Measurements from ENCODE around the gene TRAPPC10.

Gene TRAPPC10

DNA sequence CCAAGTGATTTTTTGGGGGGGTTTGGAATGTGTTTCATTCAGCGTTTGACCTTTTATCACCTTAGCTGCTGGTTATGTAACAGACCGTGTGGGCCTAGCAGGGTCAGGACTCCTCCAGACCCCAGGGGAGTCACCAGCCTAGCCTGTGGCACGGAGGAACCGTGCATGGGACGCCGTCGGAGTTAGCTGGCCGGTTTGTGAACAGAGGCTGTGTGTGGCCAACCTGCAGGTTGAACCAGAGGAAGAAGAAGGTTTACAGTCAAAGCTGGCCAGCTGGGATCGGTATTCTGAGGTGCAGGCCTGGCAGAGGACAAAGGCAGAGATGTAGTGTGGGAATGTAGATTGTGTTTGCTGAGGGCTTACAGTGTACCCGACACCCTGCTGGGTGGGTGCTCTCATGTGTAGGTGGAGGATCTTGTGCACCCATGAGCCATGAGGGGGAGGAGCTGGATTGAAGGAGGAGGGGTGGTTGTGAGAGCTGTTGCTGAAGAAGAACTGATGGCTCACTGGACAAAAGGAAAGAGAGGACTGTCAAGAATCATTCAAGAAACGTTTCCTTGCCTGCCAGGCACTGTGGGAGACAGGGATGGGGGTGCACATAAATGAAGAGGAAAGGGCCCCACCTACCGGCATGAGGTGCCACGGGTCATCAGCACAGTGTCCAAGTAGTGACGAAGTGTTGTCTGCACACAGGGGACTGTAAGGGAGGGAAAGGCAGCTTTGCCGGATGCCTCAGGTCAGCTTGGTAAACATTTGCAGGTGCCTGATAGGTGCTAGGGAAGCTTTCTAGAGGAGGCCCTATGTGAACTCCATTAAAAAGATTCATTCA, 55.1 kb downstream of the TRAPPC10 start:
- no peak for DNase-seq (ENCODE audit: low spot score)

- no peak for DNase-seq (ENCODE audit: low spot score)
Measured at GRCh38 chr21:44070391-44070790, 58.3 kb downstream of the TRAPPC10 start.

GRCh38 chr21:44071359-44072104, 59.4 kb downstream of the TRAPPC10 start:
- DNase-seq (ENCODE audit: low spot score) = no peak

DNA sequence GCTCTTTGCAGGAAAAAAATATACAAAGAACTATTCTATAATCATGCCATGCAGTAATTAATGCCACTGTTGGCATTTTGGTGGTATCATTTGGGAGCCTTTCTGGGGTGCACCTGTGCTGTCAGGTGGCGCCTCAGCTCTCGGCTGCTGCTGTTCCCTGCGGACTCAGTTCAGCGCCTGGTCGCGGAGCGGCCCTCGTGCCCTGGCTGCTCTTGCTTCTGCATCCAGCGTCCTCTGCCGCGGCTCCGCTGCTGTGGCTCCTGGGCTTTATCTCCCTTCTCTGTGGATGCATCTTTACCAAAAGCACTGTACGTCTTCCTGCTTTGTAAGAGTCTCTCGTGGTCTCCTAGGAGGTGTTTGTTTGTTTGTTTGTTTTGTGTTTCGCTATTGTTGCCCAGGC, 60.0 kb downstream of the TRAPPC10 start:
- DNase-seq (ENCODE audit: low spot score) = no peak

DNA sequence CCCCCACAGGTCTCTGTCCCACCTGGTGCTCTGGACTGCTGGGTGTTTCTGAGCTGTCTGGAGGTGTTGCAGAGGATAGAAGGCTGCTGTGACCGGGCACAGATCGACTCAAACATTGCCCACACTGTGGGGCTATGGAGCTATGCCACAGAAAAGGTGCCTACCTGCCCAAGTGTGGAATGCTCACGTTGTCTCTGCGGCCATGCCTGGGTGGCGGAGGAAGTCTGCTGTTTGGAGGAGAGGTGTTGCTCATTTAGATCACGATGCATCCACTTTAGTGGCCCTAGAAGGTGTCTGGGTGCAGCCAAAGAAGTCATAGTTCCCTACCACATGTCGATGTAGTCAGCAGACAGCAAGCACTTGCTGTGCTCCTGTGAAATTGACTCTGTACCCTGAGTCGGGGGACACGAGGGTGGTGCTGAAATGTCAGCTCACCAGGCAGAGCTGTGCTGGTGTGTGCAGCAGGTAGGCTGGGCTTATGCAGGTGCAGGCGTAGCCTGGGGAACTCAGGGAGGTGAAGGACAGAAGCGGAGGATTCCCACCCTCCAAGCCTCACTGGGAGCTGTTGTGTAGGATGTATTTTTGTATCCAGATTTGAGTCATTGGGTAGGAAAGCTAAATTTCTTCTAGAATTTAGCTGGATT, 62.3 kb downstream of the TRAPPC10 start:
- DNase-seq (ENCODE audit: low spot score) = peak; percentile 86

GRCh38 chr21:44076316-44076715, 64.2 kb downstream of the TRAPPC10 start:
- no peak for DNase-seq (ENCODE audit: low spot score)

DNA sequence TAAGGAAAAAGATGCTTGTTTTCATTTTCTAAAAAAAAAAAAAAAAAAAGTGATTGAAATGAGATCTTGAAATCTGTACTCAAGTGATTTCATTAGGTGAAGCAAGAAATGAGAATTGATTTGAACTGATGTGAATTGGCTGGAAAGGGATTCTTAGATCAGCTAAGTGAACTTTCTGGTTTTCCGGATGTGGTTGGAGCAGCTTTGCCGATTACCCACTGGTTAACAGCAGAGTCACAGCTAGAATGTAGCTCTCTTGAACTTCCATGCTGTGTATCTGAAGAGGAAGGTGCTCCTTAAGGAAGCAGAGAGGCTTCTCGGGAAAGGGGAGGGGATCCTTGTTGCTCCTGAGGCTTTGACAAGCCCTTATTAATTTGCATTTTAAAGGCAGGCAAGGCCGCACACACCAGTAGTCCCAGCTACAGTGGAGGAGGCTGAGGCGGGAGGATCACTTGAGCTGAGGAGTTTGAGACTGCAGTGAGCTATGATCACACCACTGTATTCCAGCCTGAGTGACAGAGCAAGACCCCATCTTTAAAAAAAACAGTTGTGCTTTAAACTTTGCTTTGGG, 66.4 kb downstream of the TRAPPC10 start:
- DNase-seq (ENCODE audit: low spot score) = no peak

GRCh38 chr21:44079446-44079845, 67.3 kb downstream of the TRAPPC10 start:
- DNase-seq (ENCODE audit: low spot score) = no peak

GRCh38 chr21:44079846-44080245, 67.7 kb downstream of the TRAPPC10 start:
- no peak for DNase-seq (ENCODE audit: low spot score)

GRCh38 chr21:44082648-44083440, 70.7 kb downstream of the TRAPPC10 start:
- DNase-seq (ENCODE audit: low spot score) = no peak

GRCh38 chr21:44083631-44084291, 71.7 kb downstream of the TRAPPC10 start:
- DNase-seq (ENCODE audit: low spot score) = no peak

DNA sequence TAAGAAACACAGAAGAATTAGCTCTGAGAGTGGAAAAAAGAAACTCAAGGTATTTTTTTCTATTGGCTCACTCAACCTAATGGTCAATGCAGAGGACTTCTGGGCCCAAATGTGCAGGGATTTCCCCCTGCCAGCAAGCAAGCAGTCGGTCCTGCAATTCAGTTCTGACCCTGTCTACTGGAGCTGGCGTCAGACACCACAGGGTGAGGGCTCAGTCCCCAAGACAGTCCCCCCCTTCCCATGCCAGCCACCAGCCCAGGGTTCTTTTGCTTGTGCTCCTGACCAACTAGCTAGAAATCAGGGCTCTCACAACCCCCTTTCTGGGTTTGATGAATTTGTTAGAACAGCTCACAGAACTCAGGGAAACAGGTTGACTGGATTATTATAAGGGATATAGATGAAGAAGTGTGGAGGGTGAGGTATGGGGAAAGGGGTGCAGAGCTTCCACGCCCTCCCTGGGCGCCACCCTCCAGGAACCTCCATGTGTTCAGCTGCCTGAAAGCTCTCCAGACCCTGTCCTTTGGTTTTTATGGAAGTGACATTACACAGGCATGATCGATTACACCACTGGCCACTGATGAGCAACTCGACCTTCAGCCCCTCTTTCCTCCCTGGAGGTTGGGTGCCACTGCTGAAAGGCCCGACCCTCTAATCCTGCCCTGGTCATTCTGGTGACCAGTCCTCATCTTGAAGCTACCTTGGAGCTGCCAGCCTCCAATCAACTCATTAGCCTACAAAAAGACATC, 72.6 kb downstream of the TRAPPC10 start:
- no peak for DNase-seq (ENCODE audit: low spot score)

DNA sequence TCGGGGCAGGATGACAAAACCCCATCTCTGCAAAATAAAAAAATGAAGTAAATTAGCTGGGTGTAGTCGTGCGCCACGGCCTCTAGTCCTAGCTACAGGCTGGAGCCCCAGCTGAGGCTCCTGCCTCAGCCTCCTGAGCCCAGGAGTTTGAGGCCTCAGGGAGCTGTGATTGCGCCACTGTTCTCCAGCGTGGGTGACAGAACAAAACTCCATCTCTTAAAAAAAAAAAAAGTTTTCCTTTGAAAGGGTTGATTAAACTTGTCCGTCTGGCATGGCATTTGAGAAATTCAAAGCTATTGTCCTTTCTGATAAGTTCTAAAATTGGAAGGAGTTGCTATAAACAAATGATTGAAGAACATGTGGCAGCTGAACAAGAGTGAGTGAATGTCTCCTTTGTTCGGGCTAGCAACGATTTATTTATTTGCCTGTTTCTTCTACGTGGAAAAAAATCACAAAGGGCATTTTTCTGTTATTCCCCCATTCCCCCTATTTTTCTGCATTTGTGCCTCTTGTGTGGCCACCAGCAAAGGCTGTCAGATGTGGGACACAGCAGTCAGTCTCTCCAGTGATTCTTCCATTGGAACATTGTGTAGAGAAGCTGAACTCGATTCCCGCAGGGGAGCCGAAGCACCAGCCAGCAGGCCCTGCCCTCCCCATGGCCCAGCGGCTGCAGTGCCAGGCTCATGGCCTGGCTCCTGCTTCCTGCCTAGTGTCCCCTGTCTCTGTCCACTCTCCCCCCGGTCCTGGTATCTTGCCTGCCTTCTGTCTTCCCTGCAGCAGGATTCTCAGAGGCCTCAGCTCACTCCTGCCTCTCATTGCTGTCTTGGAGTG, 73.6 kb downstream of the TRAPPC10 start:
- peak; percentile 89 for DNase-seq (ENCODE audit: low spot score)

DNA sequence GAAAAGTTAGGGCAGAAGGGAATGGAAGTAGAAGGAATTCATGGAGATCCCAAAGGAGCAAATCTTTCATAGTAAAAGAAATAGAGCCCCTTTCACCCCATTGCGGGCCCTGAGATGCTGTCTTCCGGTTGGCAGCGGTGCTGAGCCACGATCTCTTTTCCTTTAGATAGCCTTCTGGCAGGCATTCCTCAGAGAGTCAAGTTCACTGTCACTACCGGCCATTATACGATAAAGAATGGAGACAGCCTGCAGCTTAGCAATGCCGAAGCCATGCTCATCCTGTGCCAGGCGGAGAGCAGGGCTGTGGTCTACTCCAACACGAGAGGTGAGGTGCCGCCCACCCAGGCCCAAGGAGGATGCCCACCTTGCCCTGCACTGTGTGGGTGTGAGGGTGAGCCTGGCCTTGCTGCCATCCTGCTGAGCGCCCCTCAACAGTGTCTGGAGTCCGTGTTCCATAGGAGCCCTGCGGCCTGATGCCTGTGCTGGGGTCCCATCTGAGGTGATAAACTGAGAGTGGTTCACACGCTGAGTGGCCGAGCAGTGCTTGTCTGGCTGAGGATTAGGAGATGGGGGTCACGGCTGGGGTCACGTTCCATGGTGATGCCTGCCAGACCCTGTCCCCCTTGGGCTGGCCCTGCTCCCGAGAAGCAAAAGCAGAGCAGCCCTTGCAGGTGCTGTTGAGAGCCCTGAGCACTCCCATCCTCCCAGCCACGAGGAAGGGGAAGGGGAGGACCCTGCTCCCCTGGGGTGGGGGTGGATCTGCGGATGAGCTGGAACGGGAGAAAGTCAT, 74.7 kb downstream of the TRAPPC10 start:
- DNase-seq (ENCODE audit: low spot score) = no peak

DNA sequence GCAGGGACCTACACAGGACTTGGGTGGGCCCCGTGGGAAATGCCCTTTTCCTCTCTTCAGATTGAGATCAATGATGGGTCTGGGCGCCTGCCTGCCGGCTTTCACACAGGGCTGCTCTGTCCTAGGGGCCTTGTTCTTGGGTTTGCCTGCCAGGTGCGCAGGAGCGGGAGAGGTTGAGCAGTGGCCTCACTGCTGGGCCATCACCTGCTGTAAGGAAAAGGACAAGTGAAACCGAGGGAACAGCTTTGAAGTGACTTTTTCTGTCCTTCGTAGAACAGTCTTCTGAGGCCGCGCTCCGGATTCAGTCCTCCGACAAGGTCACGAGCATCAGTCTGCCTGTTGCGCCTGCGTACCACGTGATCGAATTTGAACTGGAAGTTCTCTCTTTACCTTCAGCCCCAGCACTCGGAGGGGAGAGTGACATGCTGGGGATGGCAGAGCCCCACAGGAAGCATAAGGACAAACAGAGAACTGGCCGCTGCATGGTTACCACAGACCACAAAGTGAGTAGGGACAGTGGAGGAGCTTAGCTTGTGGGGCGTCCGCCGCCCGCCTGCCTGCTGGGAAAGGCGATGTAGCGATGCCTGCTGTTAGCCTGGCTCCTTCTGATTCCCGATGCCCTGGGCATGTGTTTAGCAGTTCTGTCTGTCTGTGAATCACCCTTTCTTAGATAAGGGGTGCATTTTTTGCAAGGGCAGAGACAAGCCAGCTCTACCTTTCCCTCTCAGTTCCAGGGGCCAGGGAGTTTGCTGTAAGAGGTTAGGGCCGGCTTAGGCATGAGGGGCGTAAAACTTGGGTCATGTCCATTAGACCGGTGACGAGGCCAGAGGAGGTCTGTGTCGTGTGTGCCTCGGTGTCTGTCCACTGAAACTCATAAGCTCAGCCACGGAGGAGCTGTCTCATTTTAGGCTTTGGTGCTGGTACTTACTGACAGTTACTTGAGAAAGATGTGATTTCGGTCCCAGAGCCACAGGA, 75.6 kb downstream of the TRAPPC10 start:
- no peak for DNase-seq (ENCODE audit: low spot score)

- DNase-seq (ENCODE audit: low spot score) = no peak
Measured at GRCh38 chr21:44088401-44088780, 76.3 kb downstream of the TRAPPC10 start.

Measured in putamen (tissue), 1 donor.